Coronary artery (tissue), 2 donors: ENCODE measurements around the gene FIGLA.
"Not testable (repeated sequence)": the region's sequence is repeated elsewhere in the genome, so short reads cannot be mapped to it uniquely, and the experiment has no call there.

ENCODE experiments used
- DNase-seq: peaks from one replicate; pipeline ENCODE4 v3.0.0-alpha.2; 2017; ENCODE audit warnings: low spot score
- H3K27ac ChIP-seq, 2 donors: fragments of 200-600 bp; sonication (generic); one replicate each; pipeline ENCODE4 v1.5.1; 2016 to 2019
- H3K4me3 ChIP-seq: fragments of 200-600 bp; sonication (generic); 2 replicates; pipeline ENCODE4 v1.5.1; 2016; ENCODE audit warnings: mild to moderate bottlenecking, moderate library complexity
- TF ChIP-seq, protein P1 (sequence below): fragments of 200-600 bp; sonication (generic); IDR thresholded peaks from one replicate; pipeline ENCODE4 v1.5.1; 2019; ENCODE audit warnings: antibody characterized with exemption

Gene FIGLA

DNA sequence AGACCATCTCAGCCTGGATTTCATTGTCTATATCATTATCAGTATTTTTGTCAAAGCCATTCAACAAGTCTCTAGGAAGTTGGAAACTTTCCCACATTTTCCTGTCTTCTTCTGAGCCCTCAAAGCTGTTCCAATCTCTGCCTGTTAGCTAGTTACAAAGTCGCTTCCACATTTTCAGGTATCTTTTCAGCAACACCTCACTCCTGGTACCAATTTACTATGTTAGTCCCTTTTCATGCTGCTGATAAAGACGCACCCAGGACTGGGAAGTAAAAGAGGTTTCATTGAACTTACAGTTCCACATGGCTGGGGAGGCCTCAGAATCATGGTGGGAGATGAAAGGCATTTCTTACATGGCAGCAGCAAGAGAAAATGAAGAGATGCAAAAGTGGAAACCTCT is 9.3 kb upstream of the FIGLA start:
- H3K27ac ChIP-seq: no peak overlapping the region
- no peak for DNase-seq
- H3K4me3 ChIP-seq: no peak overlapping the region
- TF ChIP-seq, protein P1, sequence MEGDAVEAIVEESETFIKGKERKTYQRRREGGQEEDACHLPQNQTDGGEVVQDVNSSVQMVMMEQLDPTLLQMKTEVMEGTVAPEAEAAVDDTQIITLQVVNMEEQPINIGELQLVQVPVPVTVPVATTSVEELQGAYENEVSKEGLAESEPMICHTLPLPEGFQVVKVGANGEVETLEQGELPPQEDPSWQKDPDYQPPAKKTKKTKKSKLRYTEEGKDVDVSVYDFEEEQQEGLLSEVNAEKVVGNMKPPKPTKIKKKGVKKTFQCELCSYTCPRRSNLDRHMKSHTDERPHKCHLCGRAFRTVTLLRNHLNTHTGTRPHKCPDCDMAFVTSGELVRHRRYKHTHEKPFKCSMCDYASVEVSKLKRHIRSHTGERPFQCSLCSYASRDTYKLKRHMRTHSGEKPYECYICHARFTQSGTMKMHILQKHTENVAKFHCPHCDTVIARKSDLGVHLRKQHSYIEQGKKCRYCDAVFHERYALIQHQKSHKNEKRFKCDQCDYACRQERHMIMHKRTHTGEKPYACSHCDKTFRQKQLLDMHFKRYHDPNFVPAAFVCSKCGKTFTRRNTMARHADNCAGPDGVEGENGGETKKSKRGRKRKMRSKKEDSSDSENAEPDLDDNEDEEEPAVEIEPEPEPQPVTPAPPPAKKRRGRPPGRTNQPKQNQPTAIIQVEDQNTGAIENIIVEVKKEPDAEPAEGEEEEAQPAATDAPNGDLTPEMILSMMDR: no peak

DNA sequence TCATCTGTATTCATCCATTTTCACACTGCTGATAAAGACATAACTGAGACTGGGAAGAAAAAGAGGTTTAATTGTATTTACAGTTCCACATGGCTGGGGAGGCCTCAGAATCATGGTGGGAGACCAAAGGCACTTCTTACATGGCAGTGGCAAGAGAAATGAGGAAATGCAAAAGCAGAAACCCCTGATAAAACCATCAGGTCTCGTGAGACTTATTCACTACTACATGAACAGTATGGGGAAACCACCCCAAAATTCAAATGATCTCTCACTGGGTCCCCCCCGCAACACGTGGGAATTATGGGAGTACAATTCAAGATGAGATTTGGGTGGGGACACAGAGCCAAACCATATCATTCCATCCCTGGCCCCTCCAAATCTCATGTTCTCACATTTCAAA is 7.6 kb upstream of the FIGLA start:
- H3K27ac ChIP-seq, DNase-seq, H3K4me3 ChIP-seq: not testable (repeated sequence)

DNA sequence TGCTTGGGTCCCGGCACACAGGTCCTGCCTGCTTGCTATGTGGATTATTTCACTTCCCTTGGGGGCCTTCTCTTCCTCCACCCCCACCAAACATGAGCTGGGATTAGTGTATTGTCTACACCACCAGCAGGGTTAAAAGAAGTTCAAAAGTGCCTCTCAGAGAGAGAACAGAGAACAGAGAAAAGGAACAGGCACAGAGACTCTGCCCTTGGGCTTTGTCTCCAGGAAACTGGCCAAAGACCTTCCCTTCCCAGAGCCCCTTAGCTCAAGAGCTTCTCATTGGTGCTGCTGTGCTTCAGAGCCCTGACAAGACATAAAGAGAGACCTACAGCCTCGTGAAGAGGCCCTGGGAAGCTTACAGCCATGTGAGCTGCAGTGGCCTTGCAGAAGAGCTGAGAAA is 7.1 kb upstream of the FIGLA start:
- Histone ChIP-seq H3K4me3 (no peak overlapping the region), H3K27ac (no peak overlapping the region)
- TF ChIP-seq, protein P1: no peak
- DNase-seq: no peak

DNA sequence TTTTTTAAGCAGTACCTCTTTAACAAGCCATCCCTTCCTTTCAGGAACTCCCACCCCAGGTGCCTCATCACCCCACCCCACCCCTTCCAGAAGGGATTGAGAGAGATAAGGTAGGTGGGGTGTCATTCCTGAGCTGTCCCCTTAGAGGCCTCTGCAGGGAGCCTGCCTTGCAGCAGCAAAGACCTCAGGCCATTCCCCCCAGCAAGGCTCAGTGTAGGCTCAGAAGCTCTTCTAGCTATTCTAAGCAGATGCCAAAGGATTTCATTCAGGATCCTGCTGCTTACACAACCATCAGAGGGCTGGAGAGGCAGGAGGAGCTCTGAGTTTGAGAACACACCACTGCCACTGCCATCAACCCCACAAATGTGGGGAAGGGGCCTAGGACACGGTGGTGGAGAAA is 5.8 kb upstream of the FIGLA start:
- Histone ChIP-seq H3K27ac (no peak overlapping the region), H3K4me3 (no peak overlapping the region)
- TF ChIP-seq, protein P1: no peak
- DNase-seq: no peak

DNA sequence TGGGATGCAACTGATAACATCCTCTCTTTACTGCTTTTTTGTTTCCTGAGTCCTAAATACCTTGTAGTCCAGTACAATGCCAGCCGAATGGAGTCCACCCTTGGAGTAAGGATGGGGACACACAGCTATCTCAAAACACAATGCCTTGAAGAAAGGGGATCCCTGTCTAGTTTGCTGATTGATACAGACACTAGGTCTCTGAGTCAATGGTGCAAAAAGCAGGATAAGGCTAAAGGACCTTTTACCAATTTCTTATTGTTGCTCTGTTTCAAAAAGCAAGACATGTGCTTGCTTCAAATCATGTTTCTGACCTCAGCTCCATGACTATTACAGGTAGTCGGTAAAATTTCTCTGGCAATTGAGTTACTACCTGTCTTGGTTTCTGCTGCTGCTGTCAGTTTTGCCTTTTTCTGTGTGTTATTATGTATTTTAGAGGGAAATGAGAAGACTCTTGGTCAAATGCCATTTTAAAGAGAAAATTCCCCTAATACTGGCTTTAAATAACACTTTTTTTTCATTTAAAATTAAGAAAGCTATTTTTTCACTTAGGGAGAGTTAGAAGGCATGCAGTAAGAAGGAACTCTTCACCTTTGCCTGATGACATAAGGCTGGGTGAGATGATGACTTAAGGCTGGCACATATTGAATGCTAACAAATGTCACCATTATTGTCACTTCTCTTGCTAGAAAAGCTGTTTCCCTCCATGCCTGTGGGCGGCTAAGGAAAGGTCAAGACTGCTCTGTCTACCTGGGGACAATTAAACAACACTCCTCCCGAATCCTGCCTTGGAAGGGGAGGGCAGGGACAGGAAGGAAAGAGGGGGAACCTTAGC is 4.9 kb upstream of the FIGLA start:
- DNase-seq: no peak
- Histone ChIP-seq H3K4me3 (no peak overlapping the region), H3K27ac (no peak overlapping the region)
- TF ChIP-seq, protein P1: no peak

DNA sequence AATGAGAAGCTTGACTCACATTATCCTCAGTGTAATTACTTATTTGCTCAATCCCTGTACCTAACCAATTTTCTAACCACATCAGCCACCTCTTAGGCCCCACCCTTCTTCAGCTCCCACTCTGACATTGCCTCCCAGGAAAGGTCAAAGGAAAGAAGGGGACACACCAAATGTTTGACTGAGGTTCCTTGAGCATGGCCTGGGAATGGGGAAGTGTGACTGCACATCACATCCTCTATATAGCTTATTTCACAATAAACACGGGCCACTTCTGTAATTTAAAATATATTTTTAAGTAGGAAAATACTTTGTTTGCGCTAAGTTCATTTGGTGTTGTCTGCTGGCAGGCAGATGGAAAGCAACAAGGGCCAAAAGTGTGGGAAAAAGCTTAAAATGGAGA is 3.0 kb upstream of the FIGLA start:
- Histone ChIP-seq H3K27ac (no peak overlapping the region), H3K4me3 (no peak overlapping the region)
- TF ChIP-seq, protein P1: no peak
- no peak for DNase-seq

DNA sequence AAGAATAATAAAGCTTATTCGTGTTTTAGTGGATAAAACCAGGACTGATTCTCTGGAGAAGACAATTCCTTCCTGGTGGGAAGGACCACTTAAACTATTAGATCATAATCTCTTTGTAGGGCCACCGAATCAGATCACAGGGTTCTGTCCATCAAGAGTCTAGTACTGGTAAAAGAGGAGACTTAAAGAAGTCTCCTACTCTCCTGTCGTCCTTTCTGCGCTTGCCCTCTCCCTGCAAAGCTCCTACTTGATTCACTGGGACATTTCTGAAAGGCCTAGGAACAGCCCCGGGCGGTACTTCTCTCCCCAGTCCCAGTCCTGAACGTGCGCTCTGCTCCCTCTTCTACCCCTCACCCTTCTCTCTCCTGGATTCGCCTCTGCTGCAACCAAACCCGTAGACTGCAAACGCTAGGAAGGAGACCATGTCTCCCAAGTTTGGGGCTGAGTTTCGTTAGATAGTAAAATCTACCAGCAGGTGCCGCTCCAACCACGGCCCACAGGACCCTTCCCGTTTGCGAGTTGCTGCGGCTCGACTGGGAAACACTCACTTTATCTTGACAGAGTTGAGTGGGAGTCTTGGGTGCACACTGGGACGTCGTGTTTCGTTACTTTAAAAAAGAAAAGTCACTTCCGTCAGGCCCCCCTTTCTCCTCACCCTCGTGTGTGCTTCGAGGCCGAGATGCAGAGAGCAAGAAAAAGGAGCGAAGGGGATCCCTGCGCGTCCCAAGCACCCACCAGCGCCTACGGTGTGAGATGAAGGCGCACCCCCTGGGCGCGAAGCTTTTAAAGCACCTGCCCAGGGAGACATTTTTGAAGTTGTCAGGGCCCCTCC is 923 bp downstream of the FIGLA start:
- TF ChIP-seq, protein P1: no peak
- Histone ChIP-seq H3K27ac (no peak overlapping the region), H3K4me3 (peak overlapping the region; percentile 57)
- no peak for DNase-seq
